ENCODE measurements around the gene TMEM244.

GRCh38 chr6:129853996-129854711 is 7.0 kb downstream of the TMEM244 start:
- TF ChIP-seq, protein P1, sequence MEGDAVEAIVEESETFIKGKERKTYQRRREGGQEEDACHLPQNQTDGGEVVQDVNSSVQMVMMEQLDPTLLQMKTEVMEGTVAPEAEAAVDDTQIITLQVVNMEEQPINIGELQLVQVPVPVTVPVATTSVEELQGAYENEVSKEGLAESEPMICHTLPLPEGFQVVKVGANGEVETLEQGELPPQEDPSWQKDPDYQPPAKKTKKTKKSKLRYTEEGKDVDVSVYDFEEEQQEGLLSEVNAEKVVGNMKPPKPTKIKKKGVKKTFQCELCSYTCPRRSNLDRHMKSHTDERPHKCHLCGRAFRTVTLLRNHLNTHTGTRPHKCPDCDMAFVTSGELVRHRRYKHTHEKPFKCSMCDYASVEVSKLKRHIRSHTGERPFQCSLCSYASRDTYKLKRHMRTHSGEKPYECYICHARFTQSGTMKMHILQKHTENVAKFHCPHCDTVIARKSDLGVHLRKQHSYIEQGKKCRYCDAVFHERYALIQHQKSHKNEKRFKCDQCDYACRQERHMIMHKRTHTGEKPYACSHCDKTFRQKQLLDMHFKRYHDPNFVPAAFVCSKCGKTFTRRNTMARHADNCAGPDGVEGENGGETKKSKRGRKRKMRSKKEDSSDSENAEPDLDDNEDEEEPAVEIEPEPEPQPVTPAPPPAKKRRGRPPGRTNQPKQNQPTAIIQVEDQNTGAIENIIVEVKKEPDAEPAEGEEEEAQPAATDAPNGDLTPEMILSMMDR (IDR thresholded peaks at IDR 0.05; ENCODE audit: borderline replicate concordance, extremely low read depth, low read length, poor library complexity, severe bottlenecking): no peak
- TF ChIP-seq EZH2 (IDR thresholded peaks at IDR 0.05; ENCODE audit: borderline replicate concordance, low read depth, low read length, severe bottlenecking): no peak
